Nephron (organoid): ENCODE measurements around the gene OR6B1.

ENCODE experiments used
- H3K27ac Mint-ChIP-seq, 3 experiments: 2 replicates each; pipeline ENCODE4 v1.8.0; 2020; ENCODE audit warnings: mixed read lengths in 3 of 3, mild to moderate bottlenecking in 2 of 3, moderate library complexity in 1 of 3
- H3K27me3 Mint-ChIP-seq: 2 replicates; pipeline ENCODE4 v1.8.0; 2021; ENCODE audit warnings: low read depth, mild to moderate bottlenecking, moderate library complexity, mixed read lengths
- H3K36me3 Mint-ChIP-seq: 2 replicates; pipeline ENCODE4 v1.8.0; 2020; ENCODE audit warnings: low read depth, mixed read lengths
- H3K4me1 Mint-ChIP-seq: 2 replicates; pipeline ENCODE4 v1.8.0; 2020; ENCODE audit warnings: mixed read lengths
- H3K4me3 Mint-ChIP-seq, 3 experiments: 2 replicates each; pipeline ENCODE4 v1.8.0; 2020; ENCODE audit warnings: mild to moderate bottlenecking in 3 of 3, mixed read lengths in 3 of 3, moderate library complexity in 2 of 3
- H3K9me3 Mint-ChIP-seq: 2 replicates; pipeline ENCODE4 v1.8.0; 2020; ENCODE audit warnings: mixed read lengths
- TF ChIP-seq, protein P1 (sequence below), 3 experiments: fragments of 200-600 bp; sonication (generic); IDR thresholded peaks; one replicate each; pipeline ENCODE4 v1.5.0; 2021; ENCODE audit warnings: antibody characterized with exemption in 3 of 3; ENCODE audit not compliant: unreplicated experiment in 3 of 3

OR6B1 gene

GRCh38 chr7:143960813-143961610 lies 39.1 kb upstream of the OR6B1 start:
- H3K27me3 Mint-ChIP-seq: peaks cover 6% of the 10 kb centered on the region
- no peaks in the 10 kb centered on the region for H3K4me1 Mint-ChIP-seq
- no peak overlapping the region for H3K27ac Mint-ChIP-seq
- TF ChIP-seq, protein P1, sequence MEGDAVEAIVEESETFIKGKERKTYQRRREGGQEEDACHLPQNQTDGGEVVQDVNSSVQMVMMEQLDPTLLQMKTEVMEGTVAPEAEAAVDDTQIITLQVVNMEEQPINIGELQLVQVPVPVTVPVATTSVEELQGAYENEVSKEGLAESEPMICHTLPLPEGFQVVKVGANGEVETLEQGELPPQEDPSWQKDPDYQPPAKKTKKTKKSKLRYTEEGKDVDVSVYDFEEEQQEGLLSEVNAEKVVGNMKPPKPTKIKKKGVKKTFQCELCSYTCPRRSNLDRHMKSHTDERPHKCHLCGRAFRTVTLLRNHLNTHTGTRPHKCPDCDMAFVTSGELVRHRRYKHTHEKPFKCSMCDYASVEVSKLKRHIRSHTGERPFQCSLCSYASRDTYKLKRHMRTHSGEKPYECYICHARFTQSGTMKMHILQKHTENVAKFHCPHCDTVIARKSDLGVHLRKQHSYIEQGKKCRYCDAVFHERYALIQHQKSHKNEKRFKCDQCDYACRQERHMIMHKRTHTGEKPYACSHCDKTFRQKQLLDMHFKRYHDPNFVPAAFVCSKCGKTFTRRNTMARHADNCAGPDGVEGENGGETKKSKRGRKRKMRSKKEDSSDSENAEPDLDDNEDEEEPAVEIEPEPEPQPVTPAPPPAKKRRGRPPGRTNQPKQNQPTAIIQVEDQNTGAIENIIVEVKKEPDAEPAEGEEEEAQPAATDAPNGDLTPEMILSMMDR (IDR thresholded peaks at IDR 0.05; ENCODE audit: unreplicated experiment in 3 of 3): no peak
- H3K9me3 Mint-ChIP-seq: no peaks in the 10 kb centered on the region
- no peak overlapping the region for H3K4me3 Mint-ChIP-seq
- H3K36me3 Mint-ChIP-seq: no peaks in the 10 kb centered on the region

DNA sequence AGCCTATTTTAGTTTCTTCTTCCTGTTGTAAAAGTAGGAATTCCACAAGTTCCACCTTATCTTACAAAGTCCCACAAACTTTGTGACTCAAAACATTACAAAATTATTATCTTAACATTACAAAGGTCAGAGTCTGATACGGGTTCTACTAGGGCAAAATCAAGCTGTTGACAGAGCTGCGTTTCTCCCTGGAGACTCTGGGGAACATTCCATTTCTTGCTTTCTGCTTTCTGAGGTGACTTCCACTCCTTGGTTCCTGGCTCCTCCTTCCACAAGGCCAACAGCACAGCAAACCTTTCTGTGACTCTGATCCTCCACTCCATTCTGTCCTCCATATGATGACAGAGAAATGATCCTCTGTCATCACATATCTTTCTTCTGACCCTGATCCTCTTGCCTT lies 34.8 kb upstream of the OR6B1 start:
- H3K27me3 Mint-ChIP-seq: peaks cover 6% of the 10 kb centered on the region
- no peak overlapping the region for H3K4me3 Mint-ChIP-seq
- no peaks in the 10 kb centered on the region for H3K36me3 Mint-ChIP-seq
- TF ChIP-seq, protein P1 (IDR thresholded peaks at IDR 0.05; ENCODE audit: unreplicated experiment in 3 of 3): no peak
- H3K4me1 Mint-ChIP-seq: no peaks in the 10 kb centered on the region
- peaks cover 2% of the 10 kb centered on the region for H3K9me3 Mint-ChIP-seq
- no peak overlapping the region for H3K27ac Mint-ChIP-seq

DNA sequence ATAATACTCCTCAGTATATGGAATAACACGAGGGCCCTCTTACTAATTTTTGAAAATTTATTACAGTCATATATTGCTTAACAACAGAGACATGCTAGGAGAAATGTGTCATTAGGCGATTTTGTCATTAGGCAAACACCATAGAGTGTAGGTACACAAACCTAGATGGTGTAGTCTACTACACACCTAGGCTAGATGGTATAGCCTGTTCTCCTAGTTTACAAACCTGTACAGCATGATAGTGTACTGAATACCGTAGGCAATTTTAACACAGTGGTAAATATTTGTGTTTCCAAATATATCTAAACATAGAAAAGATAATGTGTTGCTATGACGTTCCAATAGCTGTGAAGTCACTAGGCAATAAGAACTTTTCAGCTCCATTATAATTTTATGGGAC lies 32.7 kb upstream of the OR6B1 start:
- Mint-ChIP-seq H3K4me1 (no peaks in the 10 kb centered on the region), H3K36me3 (no peaks in the 10 kb centered on the region), H3K27ac (no peak overlapping the region), H3K9me3 (peaks cover 2% of the 10 kb centered on the region), H3K27me3 (peaks cover 6% of the 10 kb centered on the region), H3K4me3 (no peak overlapping the region)
- TF ChIP-seq, protein P1 (IDR thresholded peaks at IDR 0.05; ENCODE audit: unreplicated experiment in 3 of 3): no peak

GRCh38 chr7:143973870-143974416 lies 26.2 kb upstream of the OR6B1 start:
- H3K27me3 Mint-ChIP-seq: peaks cover under 1% of the 10 kb centered on the region
- no peak overlapping the region for H3K27ac Mint-ChIP-seq
- TF ChIP-seq, protein P1 (IDR thresholded peaks at IDR 0.05; ENCODE audit: unreplicated experiment in 3 of 3): no peak
- H3K4me1 Mint-ChIP-seq: no peaks in the 10 kb centered on the region
- H3K9me3 Mint-ChIP-seq: peaks cover 2% of the 10 kb centered on the region
- H3K36me3 Mint-ChIP-seq: no peaks in the 10 kb centered on the region
- H3K4me3 Mint-ChIP-seq: no peak overlapping the region

DNA sequence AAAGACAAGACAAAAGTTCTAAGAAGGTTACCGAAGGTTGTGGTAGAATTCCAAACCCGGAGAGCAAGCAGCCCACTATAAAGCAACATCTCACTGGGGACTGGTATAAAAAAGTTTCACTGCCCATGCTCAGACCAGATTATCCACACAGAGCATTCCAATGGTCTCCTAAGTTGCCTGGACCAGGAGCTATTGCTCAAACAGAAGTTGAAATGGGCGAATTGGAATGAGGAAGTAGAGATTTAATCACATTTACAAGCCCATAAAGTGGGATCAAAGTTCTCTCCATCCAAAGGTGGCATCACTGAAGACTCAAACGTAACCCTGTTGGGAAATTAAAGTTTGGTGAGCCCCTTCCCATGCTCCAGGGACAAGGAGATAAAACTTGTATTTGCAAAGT lies 25.7 kb upstream of the OR6B1 start:
- Mint-ChIP-seq H3K9me3 (peaks cover 2% of the 10 kb centered on the region), H3K36me3 (no peaks in the 10 kb centered on the region), H3K27ac (no peak overlapping the region), H3K4me1 (no peaks in the 10 kb centered on the region), H3K27me3 (no peaks in the 10 kb centered on the region), H3K4me3 (no peak overlapping the region)
- TF ChIP-seq, protein P1 (IDR thresholded peaks at IDR 0.05; ENCODE audit: unreplicated experiment in 3 of 3): no peak

- Mint-ChIP-seq H3K9me3 (no peaks in the 10 kb centered on the region), H3K4me1 (no peaks in the 10 kb centered on the region), H3K27ac (no peak overlapping the region), H3K27me3 (no peaks in the 10 kb centered on the region), H3K4me3 (no peak overlapping the region), H3K36me3 (no peaks in the 10 kb centered on the region)
- TF ChIP-seq, protein P1 (IDR thresholded peaks at IDR 0.05; ENCODE audit: unreplicated experiment in 3 of 3): no peak
These were observed 24.5 kb upstream of the OR6B1 start for GRCh38 chr7:143975617-143976016.
